HG03066 (cell line): ENCODE measurements around the gene ARL4C.

Source experiments
- ATAC-seq: cut with Tn5 transposase; IDR thresholded peaks from one replicate; pipeline ENCODE4 v1.9.1; 2021; ENCODE audit warnings: low read depth; ENCODE audit not compliant: unreplicated experiment

The ARL4C gene

GRCh38 chr2:234496835-234497593 lies at the start of gene ARL4C:
ARL4C (minus strand) TSS chr2:234497081; CDS start chr2:234496586, 495 bp downstream.
- ATAC-seq, result peak; percentile 45

GRCh38 chr2:234544659-234545611 lies 48.1 kb upstream of the ARL4C start:
- peak; percentile 78 for ATAC-seq

GRCh38 chr2:234542742-234543141 lies 45.9 kb upstream of the ARL4C start:
- no peak for ATAC-seq

GRCh38 chr2:234537929-234538328 lies 41.0 kb upstream of the ARL4C start:
- no peak for ATAC-seq

- ATAC-seq, result no peak
Observed at GRCh38 chr2:234536178-234536965, 39.5 kb upstream of the ARL4C start.

GRCh38 chr2:234535464-234535863 lies 38.6 kb upstream of the ARL4C start:
- ATAC-seq, result no peak

- no peak for ATAC-seq
Observed at GRCh38 chr2:234534515-234534914, 37.6 kb upstream of the ARL4C start.

GRCh38 chr2:234533626-234534025 lies 36.7 kb upstream of the ARL4C start:
- ATAC-seq, result no peak

GRCh38 chr2:234528410-234529148 lies 31.7 kb upstream of the ARL4C start:
- ATAC-seq, result no peak

GRCh38 chr2:234526711-234527110 lies 29.8 kb upstream of the ARL4C start:
- no peak for ATAC-seq

GRCh38 chr2:234521536-234521935 lies 24.7 kb upstream of the ARL4C start:
- no peak for ATAC-seq

- no peak for ATAC-seq
Observed at GRCh38 chr2:234518986-234519642, 22.2 kb upstream of the ARL4C start.

GRCh38 chr2:234517971-234518370 lies 21.1 kb upstream of the ARL4C start:
- no peak for ATAC-seq

- ATAC-seq, result no peak
Observed at GRCh38 chr2:234514873-234515638, 18.2 kb upstream of the ARL4C start.

- no peak for ATAC-seq
Observed at GRCh38 chr2:234514099-234514498, 17.2 kb upstream of the ARL4C start.

- no peak for ATAC-seq
Observed at GRCh38 chr2:234512884-234513669, 16.2 kb upstream of the ARL4C start.

- no peak for ATAC-seq
Observed at GRCh38 chr2:234502919-234503285, 6.0 kb upstream of the ARL4C start.

GRCh38 chr2:234502285-234502918 lies 5.5 kb upstream of the ARL4C start:
- ATAC-seq, result no peak
